ENCODE results near the gene PRKAR2A. TPM values are rescaled to one million over a fixed set of nuclear protein-coding genes. Genes with fewer than 3 reads are reported as not detected.

The PRKAR2A gene
- total RNA-seq, 1 donor from 2014 or later = 75.5 TPM

DNA sequence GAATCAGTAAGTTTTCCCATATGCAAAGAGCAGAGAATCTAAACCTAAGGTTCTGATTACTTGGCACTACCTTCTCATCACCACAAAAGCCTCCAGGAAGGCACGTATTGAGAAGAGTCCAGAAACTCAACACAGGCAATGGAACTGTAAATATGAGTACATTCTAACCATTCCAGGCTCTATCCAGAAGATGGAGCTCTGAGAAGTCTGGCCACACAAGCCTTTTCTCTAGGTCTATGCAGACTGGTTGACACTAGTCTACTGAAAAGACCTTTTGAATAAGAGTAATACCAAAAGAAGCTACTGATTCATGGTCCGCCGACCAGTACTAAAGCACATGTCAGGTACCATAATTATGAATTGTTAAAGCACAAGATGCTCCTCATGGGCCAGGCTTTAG is 149.7 kb downstream of the PRKAR2A start:
- Mint-ChIP-seq H3K27ac (ENCODE audit: unreplicated experiment) (no peak overlapping the region), H3K9me3 (ENCODE audit: low read depth) (no peaks in the 10 kb centered on the region), H3K4me3 (ENCODE audit: unreplicated experiment) (no peak overlapping the region), H3K4me1 (ENCODE audit: low read depth) (peaks cover 58% of the 10 kb centered on the region), H3K27me3 (ENCODE audit: low read depth) (no peaks in the 10 kb centered on the region), H3K36me3 (ENCODE audit: low read depth) (peaks cover 24% of the 10 kb centered on the region)
- TF ChIP-seq, protein P1, sequence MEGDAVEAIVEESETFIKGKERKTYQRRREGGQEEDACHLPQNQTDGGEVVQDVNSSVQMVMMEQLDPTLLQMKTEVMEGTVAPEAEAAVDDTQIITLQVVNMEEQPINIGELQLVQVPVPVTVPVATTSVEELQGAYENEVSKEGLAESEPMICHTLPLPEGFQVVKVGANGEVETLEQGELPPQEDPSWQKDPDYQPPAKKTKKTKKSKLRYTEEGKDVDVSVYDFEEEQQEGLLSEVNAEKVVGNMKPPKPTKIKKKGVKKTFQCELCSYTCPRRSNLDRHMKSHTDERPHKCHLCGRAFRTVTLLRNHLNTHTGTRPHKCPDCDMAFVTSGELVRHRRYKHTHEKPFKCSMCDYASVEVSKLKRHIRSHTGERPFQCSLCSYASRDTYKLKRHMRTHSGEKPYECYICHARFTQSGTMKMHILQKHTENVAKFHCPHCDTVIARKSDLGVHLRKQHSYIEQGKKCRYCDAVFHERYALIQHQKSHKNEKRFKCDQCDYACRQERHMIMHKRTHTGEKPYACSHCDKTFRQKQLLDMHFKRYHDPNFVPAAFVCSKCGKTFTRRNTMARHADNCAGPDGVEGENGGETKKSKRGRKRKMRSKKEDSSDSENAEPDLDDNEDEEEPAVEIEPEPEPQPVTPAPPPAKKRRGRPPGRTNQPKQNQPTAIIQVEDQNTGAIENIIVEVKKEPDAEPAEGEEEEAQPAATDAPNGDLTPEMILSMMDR (IDR thresholded peaks at IDR 0.05) = peak; percentile 40
- DNase-seq (ENCODE audit: low spot score) = no peak

DNA sequence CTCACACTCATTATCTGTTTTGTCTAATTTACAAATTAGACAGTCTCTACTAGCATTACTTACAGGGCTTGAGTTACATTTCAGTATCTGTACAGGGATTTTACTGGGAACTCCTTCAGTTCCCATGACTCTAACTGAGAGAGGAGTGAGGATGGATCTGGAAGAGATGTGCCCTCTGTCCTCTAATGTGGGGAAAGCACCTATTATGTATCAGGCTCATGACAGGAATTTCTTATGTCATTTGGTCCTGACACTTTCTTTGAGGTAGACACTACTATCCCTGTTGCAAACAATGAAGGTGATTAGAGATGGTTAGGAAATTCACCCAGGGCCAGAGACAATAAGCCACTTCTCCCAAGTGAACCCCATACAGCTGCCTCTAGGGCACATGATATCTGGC is 151.1 kb downstream of the PRKAR2A start:
- Mint-ChIP-seq H3K27ac (ENCODE audit: unreplicated experiment) (peak overlapping the region; percentile 59), H3K4me3 (ENCODE audit: unreplicated experiment) (no peak overlapping the region), H3K9me3 (ENCODE audit: low read depth) (no peaks in the 10 kb centered on the region), H3K27me3 (ENCODE audit: low read depth) (no peaks in the 10 kb centered on the region), H3K36me3 (ENCODE audit: low read depth) (peaks cover 27% of the 10 kb centered on the region), H3K4me1 (ENCODE audit: low read depth) (peaks cover 56% of the 10 kb centered on the region)
- DNase-seq (ENCODE audit: low spot score) = no peak
- TF ChIP-seq, protein P1 (IDR thresholded peaks at IDR 0.05) = no peak

Other genes starting within 250 kb of the PRKAR2A start
- 223 to 258 TPM (median 233 TPM) in 3 replicates for gene UQCRC1, start 238.2 kb downstream of the PRKAR2A start, total RNA-seq
- 0.70 TPM in 1 of 3 replicates, not detected in the others for gene TMEM89, start 226.1 kb downstream of the PRKAR2A start, total RNA-seq
- 66.8 to 70.5 TPM (median 69.3 TPM) in 3 replicates for gene SLC26A6, start 212.4 kb downstream of the PRKAR2A start, total RNA-seq
- gene CELSR3, start 185.0 kb downstream of the PRKAR2A start, total RNA-seq = 9.6 to 11.4 TPM (median 10.5 TPM) in 3 replicates
- 24.0 to 27.2 TPM (median 24.7 TPM) in 3 replicates for gene NCKIPSD, start 162.0 kb downstream of the PRKAR2A start, total RNA-seq
- 68.8 to 109 TPM (median 72.3 TPM) in 3 replicates for gene IP6K2, start 130.7 kb downstream of the PRKAR2A start, total RNA-seq
- 21.7 to 28.1 TPM (median 23.7 TPM) in 3 replicates for gene SLC25A20, start 51.0 kb upstream of the PRKAR2A start, total RNA-seq
- 61.7 to 69.9 TPM (median 69.2 TPM) in 3 replicates for gene ARIH2, start 71.0 kb upstream of the PRKAR2A start, total RNA-seq
- gene P4HTM, start 142.4 kb upstream of the PRKAR2A start, total RNA-seq = 25.6 to 31.0 TPM (median 26.3 TPM) in 3 replicates
- gene WDR6, start 159.5 kb upstream of the PRKAR2A start, total RNA-seq = 164 to 222 TPM (median 168 TPM) in 3 replicates
- gene DALRD3, start 170.7 kb upstream of the PRKAR2A start, total RNA-seq = 18.3 to 29.7 TPM (median 21.5 TPM) in 3 replicates
- gene NDUFAF3, start 174.2 kb upstream of the PRKAR2A start, total RNA-seq = 60.4 to 74.3 TPM (median 69.2 TPM) in 3 replicates
- gene IMPDH2, start 181.5 kb upstream of the PRKAR2A start, total RNA-seq = 133 to 199 TPM (median 140 TPM) in 3 replicates
- 77.5 to 89.5 TPM (median 79.3 TPM) in 3 replicates for gene QRICH1, start 246.2 kb upstream of the PRKAR2A start, total RNA-seq

Data from chondrocyte (in vitro differentiated cells).